ENCODE measurements around the gene SPATA12. TPM values are rescaled to one million over a fixed set of nuclear protein-coding genes. Genes with fewer than 3 reads are reported as not detected.

SPATA12 gene
- total RNA-seq, 1 donor from 2014 or later = 0.15 TPM

GRCh38 chr3:57026944-57027343 is 33.5 kb upstream of the SPATA12 start:
- no peak overlapping the region for H3K4me3 Mint-ChIP-seq (ENCODE audit: unreplicated experiment)
- no peaks in the 10 kb centered on the region for H3K4me1 Mint-ChIP-seq (ENCODE audit: unreplicated experiment)
- H3K9me3 Mint-ChIP-seq (ENCODE audit: unreplicated experiment) = no peaks in the 10 kb centered on the region
- H3K27me3 Mint-ChIP-seq (ENCODE audit: unreplicated experiment) = no peaks in the 10 kb centered on the region
- no peak for DNase-seq (ENCODE audit: low spot score)
- TF ChIP-seq CTCF (IDR thresholded peaks at IDR 0.05; ENCODE audit: unreplicated experiment) = no peak
- H3K36me3 Mint-ChIP-seq (ENCODE audit: low read depth, unreplicated experiment) = no peaks in the 10 kb centered on the region
- H3K27ac Mint-ChIP-seq (ENCODE audit: unreplicated experiment) = no peak overlapping the region

GRCh38 chr3:57029383-57029782 is 31.1 kb upstream of the SPATA12 start:
- H3K27me3 Mint-ChIP-seq (ENCODE audit: unreplicated experiment) = no peaks in the 10 kb centered on the region
- TF ChIP-seq CTCF (IDR thresholded peaks at IDR 0.05; ENCODE audit: unreplicated experiment) = no peak
- H3K4me3 Mint-ChIP-seq (ENCODE audit: unreplicated experiment) = no peak overlapping the region
- H3K36me3 Mint-ChIP-seq (ENCODE audit: low read depth, unreplicated experiment) = no peaks in the 10 kb centered on the region
- H3K27ac Mint-ChIP-seq (ENCODE audit: unreplicated experiment) = no peak overlapping the region
- no peak for DNase-seq (ENCODE audit: low spot score)
- no peaks in the 10 kb centered on the region for H3K9me3 Mint-ChIP-seq (ENCODE audit: unreplicated experiment)
- no peaks in the 10 kb centered on the region for H3K4me1 Mint-ChIP-seq (ENCODE audit: unreplicated experiment)

- TF ChIP-seq CTCF (IDR thresholded peaks at IDR 0.05; ENCODE audit: unreplicated experiment) = no peak
- DNase-seq (ENCODE audit: low spot score) = no peak
- Mint-ChIP-seq H3K9me3 (ENCODE audit: unreplicated experiment) (no peaks in the 10 kb centered on the region), H3K4me1 (ENCODE audit: unreplicated experiment) (no peaks in the 10 kb centered on the region), H3K27ac (ENCODE audit: unreplicated experiment) (no peak overlapping the region), H3K4me3 (ENCODE audit: unreplicated experiment) (no peak overlapping the region), H3K36me3 (ENCODE audit: low read depth, unreplicated experiment) (no peaks in the 10 kb centered on the region), H3K27me3 (ENCODE audit: unreplicated experiment) (no peaks in the 10 kb centered on the region)
Measured at GRCh38 chr3:57029924-57030323, 30.5 kb upstream of the SPATA12 start.

- no peak for DNase-seq (ENCODE audit: low spot score)
- H3K4me3 Mint-ChIP-seq (ENCODE audit: unreplicated experiment) = no peak overlapping the region
- no peaks in the 10 kb centered on the region for H3K9me3 Mint-ChIP-seq (ENCODE audit: unreplicated experiment)
- H3K27me3 Mint-ChIP-seq (ENCODE audit: unreplicated experiment) = no peaks in the 10 kb centered on the region
- H3K27ac Mint-ChIP-seq (ENCODE audit: unreplicated experiment) = no peak overlapping the region
- H3K4me1 Mint-ChIP-seq (ENCODE audit: unreplicated experiment) = no peaks in the 10 kb centered on the region
- no peaks in the 10 kb centered on the region for H3K36me3 Mint-ChIP-seq (ENCODE audit: low read depth, unreplicated experiment)
- TF ChIP-seq CTCF (IDR thresholded peaks at IDR 0.05; ENCODE audit: unreplicated experiment) = no peak
Measured at GRCh38 chr3:57030721-57031120, 29.7 kb upstream of the SPATA12 start.

GRCh38 chr3:57031631-57032541 is 28.6 kb upstream of the SPATA12 start:
- Mint-ChIP-seq H3K27me3 (ENCODE audit: unreplicated experiment) (no peaks in the 10 kb centered on the region), H3K27ac (ENCODE audit: unreplicated experiment) (no peak overlapping the region), H3K4me1 (ENCODE audit: unreplicated experiment) (no peaks in the 10 kb centered on the region), H3K4me3 (ENCODE audit: unreplicated experiment) (no peak overlapping the region), H3K9me3 (ENCODE audit: unreplicated experiment) (no peaks in the 10 kb centered on the region), H3K36me3 (ENCODE audit: low read depth, unreplicated experiment) (no peaks in the 10 kb centered on the region)
- TF ChIP-seq CTCF (IDR thresholded peaks at IDR 0.05; ENCODE audit: unreplicated experiment) = no peak
- DNase-seq (ENCODE audit: low spot score) = no peak
